GM23338 (cell line): Measurements from ENCODE around the gene NFYB.

Experiments
- CREB1 ChIP-seq: fragments of 250-450 bp; sonication (Bioruptor Pico); IDR thresholded peaks from 2 replicates; pipeline ENCODE4 v1.5.0; 2020; ENCODE audit warnings: low read depth, mild to moderate bottlenecking, moderate library complexity
- CTCF ChIP-seq, 2 experiments: fragments of 200-600 bp in 1 of 2; sonication (generic) in 1 of 2; conservative IDR thresholded peaks; 2 replicates each; pipeline versions ENCODE4 v1.5.1 to v1.6.1; 2016 to 2017; ENCODE audit warnings: antibody characterized with exemption in 2 of 2, low read depth in 2 of 2, mild to moderate bottlenecking in 2 of 2, moderate library complexity in 1 of 2
- EZH2 ChIP-seq: fragments of 200-600 bp; sonication (generic); IDR thresholded peaks from one replicate; pipeline ENCODE4 v1.8.0; 2017; ENCODE audit warnings: antibody characterized with exemption, mild to moderate bottlenecking, low read depth; ENCODE audit not compliant: unreplicated experiment
- JUNB ChIP-seq: IDR thresholded peaks from one replicate; pipeline ENCODE4 v1.6.1; 2016; ENCODE audit warnings: antibody characterized with exemption; ENCODE audit not compliant: unreplicated experiment
- POLR2AphosphoS5 ChIP-seq: IDR thresholded peaks from 2 replicates; pipeline ENCODE4 v1.6.1; 2016; ENCODE audit warnings: antibody characterized with exemption, low read depth
- ZNF114 ChIP-seq: fragments of 250-450 bp; sonication (Bioruptor Pico); IDR thresholded peaks from 2 replicates; pipeline ENCODE4 v1.5.0; 2020; ENCODE audit warnings: mild to moderate bottlenecking, moderate library complexity
- TF ChIP-seq, protein P1 (sequence below): IDR thresholded peaks from 2 replicates; pipeline ENCODE4 v1.6.1; 2016; ENCODE audit warnings: antibody characterized with exemption
- TF ChIP-seq, protein P2 (sequence below): IDR thresholded peaks from one replicate; pipeline ENCODE4 v1.6.1; 2018; ENCODE audit warnings: antibody characterized with exemption; ENCODE audit not compliant: unreplicated experiment
- TF ChIP-seq, protein P3 (sequence below): fragments of 250-450 bp; sonication (Bioruptor Pico); IDR thresholded peaks from 2 replicates; pipeline ENCODE4 v1.5.0; 2020; ENCODE audit warnings: mild to moderate bottlenecking, moderate library complexity

- TF ChIP-seq CTCF (conservative IDR thresholded peaks at IDR 0.05; ENCODE audit: low read depth in 2 of 2), result no peak
- TF ChIP-seq CREB1 (CRISPR knock-in tag), result no peak
- TF ChIP-seq, protein P1, sequence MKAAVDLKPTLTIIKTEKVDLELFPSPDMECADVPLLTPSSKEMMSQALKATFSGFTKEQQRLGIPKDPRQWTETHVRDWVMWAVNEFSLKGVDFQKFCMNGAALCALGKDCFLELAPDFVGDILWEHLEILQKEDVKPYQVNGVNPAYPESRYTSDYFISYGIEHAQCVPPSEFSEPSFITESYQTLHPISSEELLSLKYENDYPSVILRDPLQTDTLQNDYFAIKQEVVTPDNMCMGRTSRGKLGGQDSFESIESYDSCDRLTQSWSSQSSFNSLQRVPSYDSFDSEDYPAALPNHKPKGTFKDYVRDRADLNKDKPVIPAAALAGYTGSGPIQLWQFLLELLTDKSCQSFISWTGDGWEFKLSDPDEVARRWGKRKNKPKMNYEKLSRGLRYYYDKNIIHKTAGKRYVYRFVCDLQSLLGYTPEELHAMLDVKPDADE, result no peak
- TF ChIP-seq, protein P2, sequence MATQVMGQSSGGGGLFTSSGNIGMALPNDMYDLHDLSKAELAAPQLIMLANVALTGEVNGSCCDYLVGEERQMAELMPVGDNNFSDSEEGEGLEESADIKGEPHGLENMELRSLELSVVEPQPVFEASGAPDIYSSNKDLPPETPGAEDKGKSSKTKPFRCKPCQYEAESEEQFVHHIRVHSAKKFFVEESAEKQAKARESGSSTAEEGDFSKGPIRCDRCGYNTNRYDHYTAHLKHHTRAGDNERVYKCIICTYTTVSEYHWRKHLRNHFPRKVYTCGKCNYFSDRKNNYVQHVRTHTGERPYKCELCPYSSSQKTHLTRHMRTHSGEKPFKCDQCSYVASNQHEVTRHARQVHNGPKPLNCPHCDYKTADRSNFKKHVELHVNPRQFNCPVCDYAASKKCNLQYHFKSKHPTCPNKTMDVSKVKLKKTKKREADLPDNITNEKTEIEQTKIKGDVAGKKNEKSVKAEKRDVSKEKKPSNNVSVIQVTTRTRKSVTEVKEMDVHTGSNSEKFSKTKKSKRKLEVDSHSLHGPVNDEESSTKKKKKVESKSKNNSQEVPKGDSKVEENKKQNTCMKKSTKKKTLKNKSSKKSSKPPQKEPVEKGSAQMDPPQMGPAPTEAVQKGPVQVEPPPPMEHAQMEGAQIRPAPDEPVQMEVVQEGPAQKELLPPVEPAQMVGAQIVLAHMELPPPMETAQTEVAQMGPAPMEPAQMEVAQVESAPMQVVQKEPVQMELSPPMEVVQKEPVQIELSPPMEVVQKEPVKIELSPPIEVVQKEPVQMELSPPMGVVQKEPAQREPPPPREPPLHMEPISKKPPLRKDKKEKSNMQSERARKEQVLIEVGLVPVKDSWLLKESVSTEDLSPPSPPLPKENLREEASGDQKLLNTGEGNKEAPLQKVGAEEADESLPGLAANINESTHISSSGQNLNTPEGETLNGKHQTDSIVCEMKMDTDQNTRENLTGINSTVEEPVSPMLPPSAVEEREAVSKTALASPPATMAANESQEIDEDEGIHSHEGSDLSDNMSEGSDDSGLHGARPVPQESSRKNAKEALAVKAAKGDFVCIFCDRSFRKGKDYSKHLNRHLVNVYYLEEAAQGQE, result no peak
- no peak for TF ChIP-seq ZNF114 (CRISPR knock-in tag)
- TF ChIP-seq, protein P3, sequence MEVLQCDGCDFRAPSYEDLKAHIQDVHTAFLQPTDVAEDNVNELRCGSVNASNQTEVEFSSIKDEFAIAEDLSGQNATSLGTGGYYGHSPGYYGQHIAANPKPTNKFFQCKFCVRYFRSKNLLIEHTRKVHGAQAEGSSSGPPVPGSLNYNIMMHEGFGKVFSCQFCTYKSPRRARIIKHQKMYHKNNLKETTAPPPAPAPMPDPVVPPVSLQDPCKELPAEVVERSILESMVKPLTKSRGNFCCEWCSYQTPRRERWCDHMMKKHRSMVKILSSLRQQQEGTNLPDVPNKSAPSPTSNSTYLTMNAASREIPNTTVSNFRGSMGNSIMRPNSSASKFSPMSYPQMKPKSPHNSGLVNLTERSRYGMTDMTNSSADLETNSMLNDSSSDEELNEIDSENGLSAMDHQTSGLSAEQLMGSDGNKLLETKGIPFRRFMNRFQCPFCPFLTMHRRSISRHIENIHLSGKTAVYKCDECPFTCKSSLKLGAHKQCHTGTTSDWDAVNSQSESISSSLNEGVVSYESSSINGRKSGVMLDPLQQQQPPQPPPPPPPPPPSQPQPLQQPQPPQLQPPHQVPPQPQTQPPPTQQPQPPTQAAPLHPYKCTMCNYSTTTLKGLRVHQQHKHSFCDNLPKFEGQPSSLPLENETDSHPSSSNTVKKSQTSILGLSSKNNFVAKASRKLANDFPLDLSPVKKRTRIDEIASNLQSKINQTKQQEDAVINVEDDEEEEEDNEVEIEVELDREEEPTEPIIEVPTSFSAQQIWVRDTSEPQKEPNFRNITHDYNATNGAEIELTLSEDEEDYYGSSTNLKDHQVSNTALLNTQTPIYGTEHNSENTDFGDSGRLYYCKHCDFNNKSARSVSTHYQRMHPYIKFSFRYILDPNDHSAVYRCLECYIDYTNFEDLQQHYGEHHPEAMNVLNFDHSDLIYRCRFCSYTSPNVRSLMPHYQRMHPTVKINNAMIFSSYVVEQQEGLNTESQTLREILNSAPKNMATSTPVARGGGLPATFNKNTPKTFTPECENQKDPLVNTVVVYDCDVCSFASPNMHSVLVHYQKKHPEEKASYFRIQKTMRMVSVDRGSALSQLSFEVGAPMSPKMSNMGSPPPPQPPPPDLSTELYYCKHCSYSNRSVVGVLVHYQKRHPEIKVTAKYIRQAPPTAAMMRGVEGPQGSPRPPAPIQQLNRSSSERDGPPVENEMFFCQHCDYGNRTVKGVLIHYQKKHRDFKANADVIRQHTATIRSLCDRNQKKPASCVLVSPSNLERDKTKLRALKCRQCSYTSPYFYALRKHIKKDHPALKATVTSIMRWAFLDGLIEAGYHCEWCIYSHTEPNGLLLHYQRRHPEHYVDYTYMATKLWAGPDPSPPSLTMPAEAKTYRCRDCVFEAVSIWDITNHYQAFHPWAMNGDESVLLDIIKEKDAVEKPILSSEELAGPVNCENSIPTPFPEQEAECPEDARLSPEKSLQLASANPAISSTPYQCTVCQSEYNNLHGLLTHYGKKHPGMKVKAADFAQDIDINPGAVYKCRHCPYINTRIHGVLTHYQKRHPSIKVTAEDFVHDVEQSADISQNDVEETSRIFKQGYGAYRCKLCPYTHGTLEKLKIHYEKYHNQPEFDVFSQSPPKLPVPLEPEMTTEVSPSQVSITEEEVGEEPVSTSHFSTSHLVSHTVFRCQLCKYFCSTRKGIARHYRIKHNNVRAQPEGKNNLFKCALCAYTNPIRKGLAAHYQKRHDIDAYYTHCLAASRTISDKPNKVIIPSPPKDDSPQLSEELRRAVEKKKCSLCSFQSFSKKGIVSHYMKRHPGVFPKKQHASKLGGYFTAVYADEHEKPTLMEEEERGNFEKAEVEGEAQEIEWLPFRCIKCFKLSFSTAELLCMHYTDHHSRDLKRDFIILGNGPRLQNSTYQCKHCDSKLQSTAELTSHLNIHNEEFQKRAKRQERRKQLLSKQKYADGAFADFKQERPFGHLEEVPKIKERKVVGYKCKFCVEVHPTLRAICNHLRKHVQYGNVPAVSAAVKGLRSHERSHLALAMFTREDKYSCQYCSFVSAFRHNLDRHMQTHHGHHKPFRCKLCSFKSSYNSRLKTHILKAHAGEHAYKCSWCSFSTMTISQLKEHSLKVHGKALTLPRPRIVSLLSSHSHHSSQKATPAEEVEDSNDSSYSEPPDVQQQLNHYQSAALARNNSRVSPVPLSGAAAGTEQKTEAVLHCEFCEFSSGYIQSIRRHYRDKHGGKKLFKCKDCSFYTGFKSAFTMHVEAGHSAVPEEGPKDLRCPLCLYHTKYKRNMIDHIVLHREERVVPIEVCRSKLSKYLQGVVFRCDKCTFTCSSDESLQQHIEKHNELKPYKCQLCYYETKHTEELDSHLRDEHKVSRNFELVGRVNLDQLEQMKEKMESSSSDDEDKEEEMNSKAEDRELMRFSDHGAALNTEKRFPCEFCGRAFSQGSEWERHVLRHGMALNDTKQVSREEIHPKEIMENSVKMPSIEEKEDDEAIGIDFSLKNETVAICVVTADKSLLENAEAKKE (CRISPR knock-in tag), result no peak
- no peak for TF ChIP-seq JUNB
- no peak for TF ChIP-seq EZH2
- TF ChIP-seq POLR2AphosphoS5, result no peak
Observed at GRCh38 chr12:104097954-104098353, 40.1 kb downstream of the NFYB start.
